ENCODE measurements around the gene RABAC1. TPM values are rescaled to one million over a fixed set of nuclear protein-coding genes. Genes with fewer than 3 reads are reported as not detected.

Gene RABAC1
- total and polyA plus RNA-seq, 2 of the 4 experiments (the other 2 are of a cell fraction): 117 to 276 TPM

- no peak overlapping the region for H3K4me3 ChIP-seq (ENCODE audit: insufficient read depth, low read depth, low read length)
- POLR2A ChIA-PET (ENCODE audit: unreplicated experiment): no interaction called here
These were observed 40.2 kb upstream of the RABAC1 start for GRCh38 chr19:41999071-41999877.

More at GRCh38 chr19:41999071-41999877, 40.2 kb upstream of the RABAC1 start:
- Histone ChIP-seq H4K5ac (ENCODE audit: low read depth, low read length) (no peak overlapping the region), H2BK15ac (ENCODE audit: low read depth, low read length) (no peak overlapping the region), H3K56ac (ENCODE audit: extremely low read depth, insufficient read depth, low read length) (no peak overlapping the region), H3K27me3 (ENCODE audit: control insufficient read depth, insufficient read depth, low read length) (peaks cover 77% of the 10 kb centered on the region), H2BK20ac (ENCODE audit: low read depth, low read length) (no peak overlapping the region), H3K27ac (ENCODE audit: insufficient read depth, low read length) (no peak overlapping the region), H3K4me2 (ENCODE audit: low read depth, low read length) (no peak overlapping the region), H2BK120ac (ENCODE audit: low read depth, low read length) (no peak overlapping the region), H3K4me1 (ENCODE audit: control insufficient read depth, insufficient read depth, low read length) (no peaks in the 10 kb centered on the region), H2BK5ac (ENCODE audit: low read depth, low read length, poor library complexity, severe bottlenecking) (no peak overlapping the region), H3K9me3 (ENCODE audit: control insufficient read depth, insufficient read depth, low read length) (no peaks in the 10 kb centered on the region), H3K14ac (replicated peaks; ENCODE audit: low read depth, low read length) (no peak overlapping the region), H4K20me1 (ENCODE audit: insufficient read depth, low read length) (peaks cover 3% of the 10 kb centered on the region), H4K91ac (ENCODE audit: insufficient read depth, low read depth, low read length) (no peak overlapping the region), H3K9me1 (ENCODE audit: insufficient read depth, low read length) (peaks cover 8% of the 10 kb centered on the region; the same call in 1 of the 2 replicates), H3K23ac (ENCODE audit: low read depth, low read length) (no peak overlapping the region), H3K36me3 (ENCODE audit: control insufficient read depth, insufficient read depth, low read length) (no peaks in the 10 kb centered on the region), H2AFZ (replicated peaks; ENCODE audit: low read length, poor library complexity) (no peak overlapping the region), H3K18ac (ENCODE audit: low read depth, low read length) (no peak overlapping the region), H3K9ac (ENCODE audit: low read depth, low read length) (no peak overlapping the region), H4K8ac (ENCODE audit: low read depth in 2 of 2, low read length in 2 of 2) (no peak overlapping the region), H3K79me1 (ENCODE audit: low read depth in 1 of 2, low read length in 2 of 2) (no peaks in the 10 kb centered on the region), H2AK9ac (replicated peaks; ENCODE audit: low read depth, low read length, poor library complexity) (no peak overlapping the region), H2AK5ac (ENCODE audit: low read depth, low read length) (no peak overlapping the region), H3K4ac (ENCODE audit: low read depth, low read length) (no peak overlapping the region)
- ATAC-seq (ENCODE audit: low read depth) (no peak; the same call in 1 of the 2 replicates), DNase-seq (no peak)
- WGBS, 2 experiments (ENCODE audit: extremely low coverage in 2 of 2, insufficient read length in 1 of 2): 10% methylated on average over 42 of the region's 55 CpGs; no CpG with 5 or more reads in 1 of the 2 experiments
- CTCF ChIA-PET: interaction anchor here (1.0 to 1.3 kb wide), 2 partner anchors 34 to 36 kb away, joined by 3 read pairs; no protein-coding TSS in a partner anchor
- dilution Hi-C loops (cut with HindIII; ENCODE audit: low sequenced_read_pairs, unreplicated experiment): no loop called here
- TF ChIP-seq MXI1 (IDR thresholded peaks at IDR 0.05; ENCODE audit: borderline replicate concordance, low read depth, low read length) (no peak), RFX5 (IDR thresholded peaks at IDR 0.05; ENCODE audit: low read depth, low read length) (no peak), MAFK (IDR thresholded peaks at IDR 0.05; ENCODE audit: low read depth, low read length) (no peak), ELK1 (IDR thresholded peaks at IDR 0.05; ENCODE audit: borderline replicate concordance, low read depth, low read length) (no peak), BHLHE40 (IDR thresholded peaks at IDR 0.05; ENCODE audit: low read depth, low read length) (no peak), RAD21 (IDR thresholded peaks at IDR 0.05; ENCODE audit: low read length) (no peak)
- in situ Hi-C loops (cut with MboI; ENCODE audit: low sequenced_read_pairs): no loop called here
- intact Hi-C loops (cut with micrococcal nuclease): no loop called here
- no TSS peak for BruUV-seq (replicated peaks)

Measured in IMR-90 (cell line).